Subcutaneous abdominal adipose tissue (tissue), 5 donors: ENCODE data around the gene P2RX6.

Experiments used
- H3K27ac ChIP-seq: one replicate; pipeline ENCODE4 v1.7.0; 2013; ENCODE audit warnings: low read depth, mild to moderate bottlenecking, inconsistent platforms, low read length, moderate library complexity
- H3K27me3 ChIP-seq, 5 donors: one replicate each; pipeline ENCODE4 v1.7.0; 2013; ENCODE audit warnings: low read length in 5 of 5, inconsistent platforms in 1 of 5; ENCODE audit not compliant: control insufficient read depth in 5 of 5, insufficient read depth in 4 of 5
- H3K36me3 ChIP-seq, 5 donors: one replicate each; pipeline ENCODE4 v1.7.0; 2013; ENCODE audit warnings: low read length in 5 of 5; ENCODE audit not compliant: control insufficient read depth in 5 of 5, insufficient read depth in 5 of 5
- H3K4me1 ChIP-seq, 5 donors: one replicate each; pipeline ENCODE4 v1.7.0; 2013; ENCODE audit warnings: low read length in 5 of 5, mild to moderate bottlenecking in 3 of 5, moderate library complexity in 1 of 5; ENCODE audit not compliant: control insufficient read depth in 5 of 5, insufficient read depth in 5 of 5
- H3K4me3 ChIP-seq, 5 donors: one replicate each; pipeline ENCODE4 v1.7.0; 2013; ENCODE audit warnings: low read length in 5 of 5, low read depth in 1 of 5
- H3K9ac ChIP-seq, 5 donors: one replicate each; pipeline ENCODE4 v1.7.0; 2013; ENCODE audit warnings: low read length in 5 of 5, mild to moderate bottlenecking in 4 of 5, moderate library complexity in 3 of 5
- H3K9me3 ChIP-seq, 5 donors: one replicate each; pipeline ENCODE4 v1.7.0; 2013; ENCODE audit warnings: low read length in 5 of 5; ENCODE audit not compliant: control insufficient read depth in 5 of 5
- donor health status: healthy.
- donor health status: healthy.
- donor health status: healthy.
- donor health status: healthy.
- donor health status: healthy.

The P2RX6 gene

GRCh38 chr22:20980523-20980922, 34.4 kb upstream of the P2RX6 start:
- Histone ChIP-seq H3K9ac (no peak overlapping the region), H3K27ac (no peak overlapping the region), H3K36me3 (peaks cover 0 to 15% (median 5%) of the 10 kb centered on the region in 5 donors), H3K4me3 (no peak overlapping the region), H3K9me3 (peaks cover 0 to 12% (median 10%) of the 10 kb centered on the region in 5 donors), H3K4me1 (peaks cover 17 to 41% (median 36%) of the 10 kb centered on the region in 5 donors), H3K27me3 (peaks cover 0 to 14% (median 3%) of the 10 kb centered on the region in 5 donors)

DNA sequence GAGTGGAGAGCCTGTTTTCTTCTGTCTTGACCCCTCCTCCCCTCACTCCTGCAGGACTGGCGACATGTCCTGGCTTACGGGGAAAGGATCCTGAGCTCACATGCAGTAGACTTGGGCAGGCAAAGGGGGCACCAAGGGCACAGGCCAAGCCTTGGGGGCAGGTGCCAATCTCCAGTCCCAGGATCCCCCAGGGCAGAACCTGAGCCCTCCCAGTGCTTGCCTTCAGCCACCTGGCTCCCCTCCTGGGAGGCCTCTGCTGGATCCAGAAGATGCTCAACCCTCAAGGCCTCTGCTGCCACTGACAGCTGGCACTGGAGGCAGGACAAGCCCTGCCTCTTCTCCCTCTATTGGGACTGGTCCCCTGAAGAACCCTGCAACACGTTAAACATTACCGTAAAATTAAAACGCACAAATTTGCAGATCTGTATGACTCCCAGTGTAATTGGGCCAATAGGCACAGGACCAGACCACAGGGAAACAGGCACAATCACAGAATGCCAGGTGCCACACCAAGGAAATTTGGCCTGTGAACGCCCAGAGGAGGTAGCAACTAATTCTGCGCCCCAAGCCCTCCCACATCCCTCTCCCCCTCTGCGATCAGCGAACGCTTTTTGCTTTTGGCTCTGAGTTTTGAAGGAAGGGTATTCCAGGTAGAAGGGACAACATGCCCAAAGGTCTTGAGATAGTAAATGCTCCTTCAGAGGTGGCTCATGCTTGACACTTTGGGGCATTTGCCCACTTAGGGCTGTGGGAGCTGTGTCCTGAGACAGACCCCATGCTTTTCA, 33.8 kb upstream of the P2RX6 start:
- Histone ChIP-seq H3K4me3 (peak overlapping the region; percentile 84 to 95 (median 89)), H3K9ac (peak overlapping the region; percentile 78 to 100 (median 97)), H3K4me1 (peaks cover 17 to 41% (median 36%) of the 10 kb centered on the region in 5 donors), H3K27me3 (peaks cover 0 to 14% (median 3%) of the 10 kb centered on the region in 5 donors), H3K27ac (peak overlapping the region; percentile 84), H3K9me3 (peaks cover 0 to 12% (median 10%) of the 10 kb centered on the region in 5 donors), H3K36me3 (peaks cover 0 to 21% (median 10%) of the 10 kb centered on the region in 5 donors)

DNA sequence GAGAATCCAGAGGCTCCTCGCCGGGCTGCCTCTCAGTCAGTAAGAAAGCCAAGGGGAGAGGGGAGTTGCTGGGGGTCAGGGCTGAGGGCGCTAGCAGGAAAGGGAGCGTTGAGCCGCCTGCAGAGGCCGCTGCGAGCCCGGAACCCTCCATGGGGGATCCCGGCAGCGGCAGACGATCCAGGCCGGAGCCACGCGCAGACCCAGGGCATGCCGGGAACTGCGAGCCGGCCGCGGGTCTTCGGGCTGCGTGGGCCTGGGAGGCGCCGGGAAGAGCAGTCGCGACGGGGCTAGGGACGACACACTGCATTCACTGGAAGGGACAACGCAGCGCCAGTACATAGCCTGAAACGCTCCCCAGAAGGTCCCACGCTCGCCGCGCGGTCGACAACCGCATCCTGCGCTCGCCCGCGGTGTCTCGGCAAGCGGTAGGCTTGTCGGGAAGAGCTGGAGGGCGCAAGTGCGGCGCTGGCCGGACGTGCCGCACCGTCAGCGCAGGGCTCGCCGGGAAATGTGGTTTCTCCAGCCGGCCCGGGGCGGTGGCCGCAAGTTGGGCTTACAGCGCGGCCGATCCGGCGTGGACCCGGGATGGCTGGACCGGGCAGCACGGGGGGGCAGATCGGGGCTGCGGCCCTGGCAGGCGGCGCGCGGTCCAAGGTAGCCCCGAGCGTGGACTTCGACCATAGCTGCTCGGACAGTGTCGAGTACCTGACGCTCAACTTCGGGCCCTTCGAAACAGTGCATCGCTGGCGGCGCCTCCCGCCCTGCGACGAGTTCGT, 33.0 kb upstream of the P2RX6 start, which contains the start of gene LZTR1:
LZTR1 (plus strand) TSS at position 511 of the 776 bp plus-strand sequence; CDS start at position 586, 75 bp downstream.
- H3K4me1 ChIP-seq, result peaks cover 17 to 41% (median 36%) of the 10 kb centered on the region in 5 donors
- H3K27ac ChIP-seq, result peak within 1 kb of the TSS; percentile 84
- peak within 1 kb of the TSS; percentile 87 to 95 (median 93) for H3K4me3 ChIP-seq
- H3K9ac ChIP-seq, result peak within 1 kb of the TSS; percentile 78 to 100 (median 97)
- peaks cover 0 to 12% (median 10%) of the 10 kb centered on the region in 5 donors for H3K9me3 ChIP-seq
- H3K27me3 ChIP-seq, result peaks cover 0 to 11% (median 3%) of the 10 kb centered on the region in 5 donors
- H3K36me3 ChIP-seq, result peaks cover 0 to 26% (median 15%) of the 10 kb centered on the region in 5 donors

DNA sequence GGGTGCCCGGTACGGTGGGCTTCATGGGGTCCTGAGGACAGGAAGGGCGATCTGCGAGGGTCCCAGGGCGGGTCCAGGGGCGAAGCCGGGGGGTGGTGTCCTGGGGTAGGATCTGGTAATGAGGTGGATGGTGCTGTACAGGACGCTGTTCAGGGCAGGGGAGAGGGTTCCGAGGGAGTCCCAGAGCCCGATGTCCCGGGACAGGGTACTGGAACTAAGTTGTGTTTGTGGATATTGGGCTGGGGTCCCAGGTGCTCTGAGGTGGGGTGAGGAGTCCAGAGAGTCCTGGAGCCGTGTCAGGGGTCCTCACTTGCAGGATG, 32.4 kb upstream of the P2RX6 start:
- Histone ChIP-seq H3K4me1 (peaks cover 17 to 41% (median 36%) of the 10 kb centered on the region in 5 donors), H3K36me3 (peaks cover 0 to 32% (median 18%) of the 10 kb centered on the region in 5 donors), H3K9me3 (peaks cover 0 to 12% (median 10%) of the 10 kb centered on the region in 5 donors), H3K27ac (peak overlapping the region; percentile 84), H3K27me3 (peaks cover 0 to 11% (median 3%) of the 10 kb centered on the region in 5 donors), H3K4me3 (peak overlapping the region; percentile 87 to 95 (median 93)), H3K9ac (peak overlapping the region; percentile 78 to 100 (median 97))

GRCh38 chr22:20983081-20983771, 31.7 kb upstream of the P2RX6 start:
- Histone ChIP-seq H3K36me3 (peaks cover 0 to 39% (median 25%) of the 10 kb centered on the region in 5 donors), H3K9me3 (peaks cover 0 to 9% (median 9%) of the 10 kb centered on the region in 5 donors), H3K4me3 (peak overlapping the region; percentile 87 to 95 (median 93)), H3K27ac (peak overlapping the region; percentile 84), H3K9ac (peak overlapping the region; percentile 78 to 100 (median 97)), H3K4me1 (peaks cover 17 to 41% (median 36%) of the 10 kb centered on the region in 5 donors), H3K27me3 (peaks cover 0 to 11% (median 3%) of the 10 kb centered on the region in 5 donors)

DNA sequence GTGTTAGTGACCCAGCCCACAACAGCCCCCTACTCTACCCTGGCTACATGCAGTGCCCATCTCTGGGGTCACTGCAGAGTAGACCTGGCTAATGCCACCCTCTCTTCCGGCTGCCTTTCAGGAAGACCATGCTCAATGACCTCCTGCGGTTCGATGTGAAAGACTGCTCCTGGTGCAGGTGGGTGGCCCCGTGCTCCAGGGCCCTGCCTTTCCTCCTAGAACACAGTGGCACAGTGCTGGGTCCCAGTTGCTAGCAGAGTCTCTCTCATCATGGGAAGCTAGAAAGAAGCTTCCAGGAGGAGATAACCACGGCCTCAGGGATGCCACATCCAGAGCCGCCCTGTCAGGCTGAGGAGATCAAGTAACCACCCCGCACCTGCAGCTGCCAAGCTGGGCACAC, 29.2 kb upstream of the P2RX6 start:
- H3K4me3 ChIP-seq, result no peak overlapping the region
- peaks cover 0 to 57% (median 37%) of the 10 kb centered on the region in 5 donors for H3K36me3 ChIP-seq
- peak overlapping the region in 1 of 5 donors; percentile 7 for H3K9ac ChIP-seq
- no peak overlapping the region for H3K27ac ChIP-seq
- H3K27me3 ChIP-seq, result no peaks in the 10 kb centered on the region
- H3K4me1 ChIP-seq, result peaks cover 10 to 31% (median 27%) of the 10 kb centered on the region in 5 donors
- no peaks in the 10 kb centered on the region for H3K9me3 ChIP-seq

DNA sequence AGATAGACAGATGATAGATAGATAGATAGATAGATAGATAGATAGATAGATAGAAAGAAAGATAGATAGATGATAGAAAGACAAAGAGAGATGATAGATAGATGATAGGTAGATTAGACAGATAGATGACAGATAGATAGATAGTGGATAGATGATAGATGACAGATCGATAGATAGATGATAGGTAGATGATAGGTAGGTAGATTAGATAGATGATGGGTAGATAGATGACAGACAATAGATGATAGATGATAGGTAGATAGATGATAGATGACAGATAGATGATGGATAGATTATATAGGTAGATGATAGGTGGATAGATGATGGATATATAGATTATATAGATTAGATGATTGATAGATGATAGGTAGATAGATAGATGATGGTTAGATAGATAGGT, 28.6 kb upstream of the P2RX6 start:
- Histone ChIP-seq H3K36me3 (peaks cover 0 to 63% (median 43%) of the 10 kb centered on the region in 5 donors), H3K9ac (no peak overlapping the region), H3K9me3 (no peaks in the 10 kb centered on the region), H3K4me3 (no peak overlapping the region), H3K4me1 (peaks cover 8 to 25% (median 21%) of the 10 kb centered on the region in 5 donors), H3K27ac (no peak overlapping the region), H3K27me3 (no peaks in the 10 kb centered on the region)

GRCh38 chr22:20987375-20987774, 27.6 kb upstream of the P2RX6 start:
- Histone ChIP-seq H3K9me3 (no peaks in the 10 kb centered on the region), H3K36me3 (peaks cover 0 to 73% (median 53%) of the 10 kb centered on the region in 5 donors), H3K4me3 (no peak overlapping the region), H3K9ac (no peak overlapping the region), H3K4me1 (peaks cover 6 to 17% (median 15%) of the 10 kb centered on the region in 5 donors), H3K27me3 (no peaks in the 10 kb centered on the region), H3K27ac (no peak overlapping the region)

- H3K36me3 ChIP-seq, result peaks cover 0 to 86% (median 67%) of the 10 kb centered on the region in 5 donors
Observed at GRCh38 chr22:20988573-20989322, 26.2 kb upstream of the P2RX6 start.

More at GRCh38 chr22:20988573-20989322, 26.2 kb upstream of the P2RX6 start:
- Histone ChIP-seq H3K27me3 (no peaks in the 10 kb centered on the region), H3K4me1 (peaks cover 0 to 3% (median 1%) of the 10 kb centered on the region in 5 donors), H3K27ac (no peak overlapping the region), H3K9me3 (no peaks in the 10 kb centered on the region), H3K9ac (peak overlapping the region in 1 of 5 donors; percentile 13), H3K4me3 (no peak overlapping the region)
